ENCODE data around the gene IFI16.
"Not testable (repeated sequence)": the region's sequence is repeated elsewhere in the genome, so short reads cannot be mapped to it uniquely, and the experiment has no call there.

The IFI16 gene

DNA sequence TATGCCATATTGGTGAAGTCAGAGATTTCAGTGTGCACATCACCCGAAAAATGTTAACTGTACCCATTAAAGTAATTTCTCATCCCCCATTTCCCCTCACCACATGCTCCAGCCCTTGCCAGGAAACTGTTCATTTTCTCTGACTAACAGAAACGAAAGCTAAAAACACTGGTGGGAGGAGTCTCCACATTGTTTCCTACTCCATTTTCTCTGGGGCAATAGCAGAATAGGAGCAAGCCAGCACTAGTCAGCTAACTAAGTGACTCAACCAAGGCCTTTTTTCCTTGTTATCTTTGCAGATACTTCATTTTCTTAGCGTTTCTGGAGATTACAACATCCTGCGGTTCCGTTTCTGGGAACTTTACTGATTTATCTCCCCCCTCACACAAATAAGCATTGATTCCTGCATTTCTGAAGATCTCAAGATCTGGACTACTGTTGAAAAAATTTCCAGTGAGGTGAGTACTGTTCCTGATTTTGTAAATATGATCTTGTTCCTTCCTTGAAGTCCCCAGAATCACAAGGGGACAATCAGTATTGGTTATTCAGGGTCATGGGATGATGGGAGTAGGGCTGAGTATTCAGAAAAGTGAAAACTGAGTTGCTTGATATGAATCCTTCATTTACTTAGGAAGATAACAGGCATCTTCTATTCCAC, at the start of gene IFI16:
TSS of gene IFI16 (plus strand) at position 204 of the 658 bp plus-strand sequence. CDS start 4,774 bp downstream, outside the sequence.
- no peak for DNase-seq

DNA sequence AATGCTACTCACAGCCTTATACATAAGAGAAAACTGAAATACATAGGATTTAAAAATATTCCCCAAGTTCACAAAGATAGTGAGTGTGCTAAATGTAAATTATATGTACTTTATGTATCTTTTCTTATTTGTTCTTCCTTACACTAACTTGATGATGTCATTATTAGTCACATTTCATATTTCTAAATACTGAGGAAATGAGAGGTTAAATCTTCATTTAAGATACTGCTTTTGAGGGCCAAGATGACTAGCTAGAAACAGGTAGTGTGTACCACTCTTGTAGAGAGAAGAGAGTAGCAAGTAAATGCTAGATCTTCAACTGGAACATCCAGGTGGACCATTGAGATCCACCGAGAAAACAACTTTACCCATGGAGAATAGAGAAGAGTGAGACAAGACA, 48.5 kb upstream of the IFI16 start:
- no peak for DNase-seq

DNA sequence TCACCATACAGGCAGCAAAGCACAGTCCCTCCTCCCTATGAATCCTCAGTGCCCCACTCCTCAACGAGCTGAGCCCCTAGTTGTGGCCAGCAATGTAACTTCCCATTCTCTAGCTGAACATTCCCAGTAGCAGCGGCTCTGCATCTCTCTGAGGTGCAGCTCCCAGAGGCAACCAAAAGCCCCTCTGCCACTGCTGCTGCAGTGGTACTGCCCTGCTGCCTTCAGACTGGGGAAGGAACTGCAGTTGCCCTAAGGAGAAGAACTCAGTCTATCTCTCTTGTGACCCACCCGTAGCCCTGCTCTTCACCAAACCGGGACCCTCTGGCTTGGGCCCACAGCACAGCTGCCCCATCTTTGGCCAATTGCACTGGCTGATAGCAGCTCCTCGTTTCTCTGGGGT, 46.7 kb upstream of the IFI16 start:
- no peak for DNase-seq

DNA sequence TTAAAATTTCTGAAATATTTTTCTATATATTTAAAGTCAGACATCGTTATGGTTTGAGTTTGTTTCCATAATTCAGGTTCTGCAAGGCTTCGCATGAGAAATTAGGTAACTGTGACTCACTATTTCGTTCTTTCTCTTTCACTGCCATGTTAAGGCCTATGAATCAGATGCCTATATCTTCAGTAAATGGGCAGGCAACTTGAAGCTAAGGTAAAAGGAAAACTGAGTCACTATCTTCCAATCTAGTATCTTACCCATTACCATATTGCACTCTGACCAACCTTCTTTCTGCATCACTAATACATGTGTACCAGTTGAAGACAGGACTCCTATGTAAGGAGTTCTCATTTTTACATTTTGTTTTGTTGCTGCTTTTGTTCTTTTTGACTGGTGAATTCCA, 40.5 kb upstream of the IFI16 start:
- DNase-seq = no peak

DNA sequence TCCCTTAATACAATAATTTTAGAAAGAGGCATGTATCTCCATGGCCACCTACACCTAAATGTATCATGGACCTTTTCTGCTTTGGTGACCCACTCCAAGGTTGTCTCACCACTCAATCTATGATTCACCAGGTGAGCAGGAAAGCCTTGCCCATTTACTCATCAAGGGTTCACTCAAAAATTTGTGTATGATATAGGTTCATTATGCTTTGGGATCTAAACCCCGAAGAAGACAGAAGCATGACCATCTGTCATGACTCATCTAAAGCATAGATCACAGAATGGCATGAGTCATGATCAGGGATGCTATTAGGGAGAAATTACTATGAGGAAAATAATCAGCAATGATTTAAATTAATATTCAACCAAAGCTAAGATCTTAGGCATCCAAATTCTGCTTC, 39.9 kb upstream of the IFI16 start:
- no peak for DNase-seq

DNA sequence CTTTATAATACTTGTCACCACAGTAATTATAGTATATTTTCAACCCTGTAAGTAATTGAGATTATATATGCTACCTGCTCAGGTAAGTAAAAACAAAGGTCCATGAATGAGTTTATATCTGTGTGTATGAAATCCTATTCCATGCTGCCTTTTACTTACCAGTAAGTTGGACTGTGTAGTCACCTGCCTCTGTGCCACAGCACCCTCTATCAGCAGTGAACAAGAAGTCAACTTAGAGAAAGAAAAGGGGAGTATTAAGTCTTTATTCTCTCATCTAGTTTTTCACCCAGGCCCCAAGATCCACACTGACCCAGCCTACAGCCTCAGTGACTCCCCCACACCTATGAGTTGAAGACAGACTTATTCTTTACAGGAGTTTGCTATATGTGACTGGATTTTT, 36.9 kb upstream of the IFI16 start:
- no peak for DNase-seq

DNA sequence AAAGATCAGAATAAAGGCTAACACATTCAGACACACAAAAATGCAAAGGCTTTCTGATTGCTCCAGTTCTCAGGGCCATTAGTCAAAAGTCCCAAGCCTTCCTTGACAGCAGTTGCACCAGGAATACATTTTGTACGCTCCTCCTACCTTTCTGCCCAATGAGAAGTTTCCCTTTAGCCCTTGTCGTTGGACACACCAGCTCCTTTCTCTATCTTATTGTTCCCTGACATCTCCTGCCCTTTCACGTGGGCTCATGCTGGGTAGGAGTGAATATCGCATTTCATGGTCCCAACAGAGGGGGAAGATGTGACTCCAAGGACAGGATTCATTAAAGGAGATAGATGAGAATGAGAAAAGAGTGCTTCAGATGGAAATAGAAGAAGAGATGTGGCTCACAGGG, 33.5 kb upstream of the IFI16 start:
- DNase-seq = no peak

DNA sequence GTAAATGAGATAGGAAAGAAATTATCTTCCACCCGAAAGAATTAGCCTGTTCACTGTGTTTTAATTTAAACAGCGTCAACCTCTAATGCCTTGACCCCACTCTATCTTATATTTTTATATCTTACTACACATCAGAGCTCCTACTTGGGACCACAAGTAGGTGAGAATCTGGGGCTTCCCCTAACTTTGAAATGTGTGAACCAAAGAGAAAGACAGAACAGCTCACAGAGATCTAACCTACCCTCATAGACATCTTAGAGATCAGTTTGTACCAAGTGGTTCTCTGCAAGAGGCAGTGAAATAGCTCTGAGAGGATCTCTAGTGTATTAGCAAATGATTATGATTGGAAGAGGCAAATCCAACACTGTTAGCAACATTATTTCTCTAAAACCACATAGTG, 31.0 kb upstream of the IFI16 start:
- no peak for DNase-seq

DNA sequence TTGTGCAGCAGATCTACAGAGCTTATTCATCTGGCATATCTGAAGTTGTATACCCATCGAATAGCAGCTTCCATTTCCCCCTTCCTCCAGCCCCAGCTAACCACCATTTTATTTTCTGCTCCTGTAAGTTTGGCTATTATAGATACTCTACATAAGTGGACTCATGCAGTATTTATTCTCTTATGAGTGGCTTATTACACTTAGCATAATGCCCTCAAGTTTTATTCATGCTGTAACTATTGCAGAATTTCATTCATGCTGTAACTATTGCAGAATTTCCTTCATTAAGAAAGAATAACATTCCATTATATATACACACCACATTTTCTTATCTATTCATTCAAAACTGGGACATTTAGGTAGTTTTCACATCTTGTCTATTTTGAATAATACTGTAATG, 30.5 kb upstream of the IFI16 start:
- DNase-seq = no peak

DNA sequence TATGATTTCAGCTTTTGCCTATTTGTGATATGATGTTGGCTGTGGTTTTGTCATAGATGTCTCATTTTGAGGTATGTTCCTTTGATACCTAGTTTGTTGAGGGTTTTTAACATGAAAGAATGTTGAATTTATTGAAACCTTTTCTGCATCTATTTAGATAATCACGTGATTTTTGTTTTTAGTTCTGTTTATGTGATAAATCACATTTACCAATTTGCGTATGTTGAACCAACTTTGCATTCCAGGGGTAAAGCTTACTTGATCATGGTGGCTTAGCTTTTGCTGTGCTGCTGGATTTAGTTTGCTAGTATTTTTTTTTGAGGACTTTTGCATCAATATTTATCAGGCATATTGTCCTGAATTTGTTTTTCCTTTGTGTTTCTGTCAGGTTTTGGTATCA, 26.5 kb upstream of the IFI16 start:
- no peak for DNase-seq

DNA sequence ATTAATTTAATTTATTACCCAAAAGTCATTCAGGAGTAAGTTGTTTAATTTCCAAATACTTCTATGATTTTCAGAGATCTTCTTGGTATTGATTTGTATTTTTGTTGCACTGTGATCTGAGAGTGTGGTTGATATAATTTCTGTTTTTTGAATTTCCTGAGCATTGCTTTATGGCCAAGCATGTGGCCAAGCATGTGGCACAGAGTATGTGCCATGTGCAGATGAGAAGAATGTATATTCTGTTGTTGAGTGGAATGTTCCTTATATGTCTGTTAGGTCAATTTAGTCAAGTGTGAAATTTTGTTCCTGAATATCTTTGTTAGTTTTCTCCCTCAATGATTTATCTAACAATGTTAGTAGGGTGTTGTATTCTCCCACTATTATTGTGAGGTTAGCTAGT, 25.3 kb upstream of the IFI16 start:
- DNase-seq = no peak

DNA sequence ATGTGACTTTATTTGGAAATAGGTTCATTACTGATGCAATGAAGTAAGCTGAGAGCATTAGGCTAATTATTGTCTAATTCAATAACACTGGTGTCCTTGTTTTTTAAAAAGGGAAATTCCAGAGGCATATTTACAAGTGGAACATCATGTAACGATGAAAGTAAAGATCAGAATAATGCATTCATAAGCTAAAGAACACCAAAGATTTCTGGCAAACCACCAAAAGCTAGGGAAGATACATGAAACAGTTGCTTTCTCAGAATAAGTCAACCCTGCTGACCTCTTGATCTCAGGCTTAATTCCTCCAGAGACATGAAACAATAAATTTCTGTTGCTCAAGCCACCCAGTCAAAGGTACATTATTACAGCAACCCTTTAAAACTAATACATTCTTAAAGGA, 20.3 kb upstream of the IFI16 start:
- DNase-seq = no peak

DNA sequence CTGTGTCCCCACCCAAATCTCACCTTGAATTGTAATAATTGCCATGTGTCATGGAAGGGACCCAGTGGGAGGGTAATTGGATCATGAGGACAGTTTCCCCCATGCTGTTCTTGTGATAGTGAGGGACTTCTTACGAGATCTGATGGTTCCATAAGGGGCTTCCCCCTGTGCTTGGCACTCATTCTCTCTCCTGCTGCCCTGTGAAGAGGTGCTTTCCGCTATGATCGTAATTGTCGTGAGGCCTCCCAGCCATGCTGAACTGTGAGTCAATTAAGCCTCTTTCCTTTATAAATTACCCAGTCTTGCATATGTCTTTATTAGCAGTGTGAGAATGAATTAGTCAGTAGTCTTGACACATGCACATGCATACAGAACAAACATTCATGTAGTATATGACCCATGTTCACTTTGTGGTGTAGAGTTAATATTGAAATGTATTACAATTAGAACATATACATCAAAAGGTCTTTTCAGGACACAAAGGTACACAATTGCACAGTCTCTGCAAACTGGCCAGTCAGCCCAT, 16.9 kb upstream of the IFI16 start:
- DNase-seq = no peak

DNA sequence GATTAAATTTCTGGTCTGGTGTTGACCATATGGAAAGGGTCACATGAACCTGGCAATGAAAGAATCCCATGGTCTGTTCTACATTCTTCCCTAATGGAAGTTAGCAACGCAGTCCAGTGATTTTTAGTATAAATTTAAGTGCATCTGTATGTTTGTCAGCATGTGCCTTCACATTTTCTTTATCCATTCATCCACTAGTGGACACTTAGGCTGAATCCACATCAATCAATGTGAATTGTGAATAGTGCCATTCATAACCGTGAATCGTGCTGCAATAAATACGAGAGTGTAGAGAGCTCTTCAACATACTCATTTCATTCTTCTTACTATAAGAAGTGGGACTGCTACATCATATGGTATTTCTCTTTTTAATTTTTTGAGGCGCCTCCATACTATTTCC, 12.7 kb upstream of the IFI16 start:
- DNase-seq = no peak

DNA sequence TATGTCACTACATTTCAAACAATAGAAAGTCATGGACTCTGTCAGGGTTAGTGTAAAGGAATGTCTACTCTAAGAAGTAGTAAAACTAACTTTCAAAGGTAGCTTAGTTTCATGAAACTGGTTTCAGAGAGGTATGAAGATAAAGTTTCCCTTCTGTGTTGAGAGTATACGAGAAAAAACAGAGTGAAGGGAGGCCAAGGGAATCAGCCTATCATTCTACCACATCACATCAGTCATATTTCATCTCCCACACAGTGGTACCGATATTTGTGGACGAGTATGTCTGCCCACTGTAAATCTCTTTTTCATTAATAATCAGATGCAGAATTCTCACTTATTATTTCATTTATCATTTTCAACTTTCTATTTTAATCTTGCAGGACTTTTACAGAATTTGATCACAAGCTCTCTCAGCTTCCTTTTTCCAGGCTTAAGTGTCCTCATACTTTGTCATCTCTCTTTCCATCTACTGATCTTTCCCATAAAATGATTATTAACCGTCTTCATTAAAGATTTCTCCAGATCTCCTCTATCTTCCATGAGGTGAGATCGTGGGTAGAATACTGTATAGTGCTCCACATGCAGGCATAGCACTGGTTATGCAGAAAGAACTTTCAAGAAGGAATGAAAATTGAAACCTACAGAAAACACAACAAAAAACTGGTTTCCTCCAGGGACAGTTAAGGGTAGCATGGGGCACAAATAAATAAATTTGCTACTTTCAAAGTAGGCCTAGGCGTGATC, 11.5 kb upstream of the IFI16 start:
- no peak for DNase-seq

DNA sequence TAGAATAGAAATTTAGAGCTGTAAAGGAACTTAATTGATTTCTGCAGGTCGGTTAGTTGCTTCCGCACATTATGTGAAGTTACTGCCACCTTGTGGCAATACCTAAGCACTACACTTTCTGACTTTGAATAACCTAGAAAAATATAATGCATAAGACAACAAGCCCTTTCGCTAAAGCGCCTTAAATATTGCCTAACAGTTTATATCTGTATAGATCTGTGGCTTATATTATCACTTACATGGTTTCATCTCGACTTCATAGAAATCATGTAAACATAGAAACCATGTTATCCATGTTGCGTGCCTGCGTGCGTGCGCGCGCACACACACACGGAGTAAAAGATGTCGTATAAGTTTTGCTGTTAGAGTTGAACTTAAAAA, 10.9 kb upstream of the IFI16 start:
- peak; percentile 25 for DNase-seq

DNA sequence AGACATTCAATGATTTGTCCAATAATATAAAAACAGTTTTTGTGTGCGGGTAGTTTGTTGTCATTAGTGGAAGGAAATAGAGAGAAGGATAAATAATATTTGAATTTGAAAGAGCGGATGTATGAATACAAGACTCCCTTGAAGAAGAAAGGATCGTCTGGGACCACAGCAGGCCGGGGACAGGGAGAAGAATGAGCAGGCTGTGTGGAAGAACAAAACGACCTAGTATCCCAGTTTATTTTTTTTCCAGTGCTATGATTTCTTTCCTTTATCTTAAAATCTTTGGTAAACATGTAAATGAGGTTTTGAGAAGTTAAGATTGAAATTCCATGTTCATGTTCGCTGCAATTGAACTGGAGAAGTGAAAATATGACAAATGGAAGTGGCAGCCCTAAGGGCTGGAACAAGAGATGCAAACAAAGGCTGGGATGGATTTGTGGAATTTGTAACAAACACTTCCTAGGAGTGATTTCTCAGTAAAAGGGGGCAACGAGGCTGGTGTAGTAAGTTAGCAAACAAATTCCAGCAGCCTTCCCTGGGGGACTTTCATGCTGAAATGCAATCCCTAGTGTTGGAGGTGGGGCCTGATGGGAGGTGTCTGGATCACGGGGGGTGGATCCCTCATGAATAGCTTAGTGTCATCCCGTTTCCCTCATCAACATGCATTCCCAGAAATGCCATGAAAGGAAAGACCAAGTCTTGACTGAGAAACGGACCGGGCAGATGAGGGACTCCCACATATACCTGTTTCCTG, 10.2 kb upstream of the IFI16 start:
- no peak for DNase-seq

DNA sequence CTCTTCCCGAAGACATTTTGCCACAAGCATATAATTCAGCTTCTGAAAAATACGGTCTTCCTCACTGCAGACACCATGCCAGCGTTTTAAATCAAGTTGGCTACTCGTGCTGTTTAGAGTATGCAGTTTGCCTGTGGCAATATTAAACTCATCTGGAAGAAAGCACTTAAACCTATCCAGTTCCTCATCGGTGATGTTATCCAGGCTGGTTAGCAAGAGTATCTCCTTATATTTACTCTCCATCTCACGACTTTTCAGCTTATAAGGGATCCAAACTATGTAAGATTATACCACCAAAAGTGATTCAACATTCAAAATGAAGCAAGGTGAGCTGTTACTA, 9.7 kb upstream of the IFI16 start:
- no peak for DNase-seq

DNA sequence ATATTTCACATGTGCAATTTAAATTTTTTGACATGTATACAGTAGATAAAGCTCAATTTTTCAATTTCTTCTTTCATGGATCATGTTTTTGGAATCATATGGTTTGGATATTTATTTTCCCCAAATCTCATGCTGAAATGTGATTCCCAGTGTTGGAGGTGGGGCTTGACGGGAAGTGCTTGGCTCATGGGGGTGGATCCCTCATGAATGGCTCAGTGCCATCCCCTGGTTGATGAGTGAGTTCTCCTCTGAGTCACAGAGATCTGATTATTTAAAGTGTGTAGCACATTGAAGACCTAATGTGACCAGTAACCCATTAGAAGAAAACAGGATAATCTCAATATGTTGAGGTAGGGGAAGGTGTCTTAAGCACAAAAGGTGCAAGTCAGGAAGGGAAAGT, 9.1 kb upstream of the IFI16 start:
- DNase-seq = no peak

DNA sequence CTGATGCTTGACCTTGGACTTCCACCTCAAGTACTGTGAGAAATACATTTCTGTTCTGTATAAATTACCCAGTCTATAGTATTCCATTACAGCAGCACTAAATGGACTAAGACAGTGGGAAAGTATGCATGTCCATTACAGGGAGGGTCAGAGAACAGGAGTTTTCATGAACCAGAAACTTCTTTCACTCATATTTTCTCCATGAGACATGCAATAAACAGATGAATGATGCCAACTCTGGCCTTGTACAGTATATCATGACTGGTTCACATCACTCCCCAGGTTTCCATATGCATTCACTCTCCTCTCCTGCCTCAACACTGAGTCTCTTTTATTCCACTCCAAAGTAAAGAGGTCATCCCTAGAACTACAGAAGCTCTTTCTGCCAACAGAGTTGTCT, 4.5 kb upstream of the IFI16 start:
- no peak for DNase-seq

DNA sequence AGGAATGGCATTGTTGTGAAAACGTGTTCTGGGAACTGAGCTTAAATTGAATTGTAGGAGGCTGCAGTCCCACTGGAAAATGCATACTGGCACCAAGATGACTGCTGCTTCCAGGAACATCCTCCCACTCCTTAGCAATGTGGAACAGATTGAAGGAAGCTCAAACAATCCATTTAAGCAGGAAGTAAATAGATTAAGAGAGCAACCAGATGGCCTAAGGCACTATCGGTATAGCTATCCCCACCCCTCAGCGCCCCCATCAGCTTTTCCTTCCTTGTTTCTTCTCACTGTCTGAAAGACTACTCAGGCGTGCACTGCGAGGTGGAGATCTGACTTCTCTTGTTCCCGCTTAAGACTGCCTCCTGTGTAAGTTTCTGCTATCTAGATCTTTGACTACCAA, 4.0 kb upstream of the IFI16 start:
- no peak for DNase-seq

DNA sequence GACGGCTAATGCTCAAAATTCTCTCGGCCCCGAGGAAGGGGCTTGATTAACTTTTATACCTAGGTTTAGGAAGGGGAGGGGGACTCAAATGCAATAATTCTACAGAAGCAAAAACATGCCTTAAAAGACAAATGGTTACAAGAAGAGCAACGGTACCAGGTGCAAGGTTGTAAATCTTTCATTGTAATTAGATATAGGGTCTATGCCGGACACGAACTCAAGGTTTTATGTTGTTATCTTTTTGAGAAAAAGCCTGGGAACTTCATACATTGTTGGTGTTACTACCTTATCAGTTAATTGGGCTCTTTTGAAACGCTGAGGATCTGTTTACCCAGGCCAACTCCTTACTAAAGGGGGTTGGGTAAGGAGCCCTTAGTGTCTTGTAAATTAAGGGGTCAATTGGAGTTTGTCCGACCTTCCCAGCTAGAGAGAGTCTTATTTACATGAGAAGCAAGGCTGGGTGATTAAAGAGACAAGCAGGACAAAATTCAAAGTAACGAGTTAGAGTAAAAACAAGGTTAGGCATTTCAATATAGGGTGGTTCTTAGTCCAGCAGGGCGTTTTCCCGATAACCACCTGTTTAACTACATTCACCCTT, 3.4 kb upstream of the IFI16 start:
- not testable (repeated sequence) for DNase-seq

DNA sequence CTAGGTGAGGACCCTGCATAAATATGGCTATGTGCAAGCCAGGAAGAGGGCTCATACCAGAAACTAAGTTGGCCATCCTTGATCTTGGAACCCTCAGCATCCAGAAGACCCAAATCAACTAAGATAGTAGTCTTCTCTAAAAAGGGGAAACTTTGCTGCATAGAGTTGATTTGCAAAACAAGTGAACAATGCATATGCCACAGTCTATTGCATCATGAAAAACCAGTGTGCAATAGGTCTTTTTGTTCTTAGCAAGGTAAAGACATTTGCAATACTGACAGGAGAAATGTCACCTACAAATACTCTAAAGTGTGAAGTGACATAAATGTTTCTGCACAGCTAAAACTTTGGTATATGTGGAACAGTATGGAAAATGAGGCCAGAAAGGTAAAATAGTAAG, 2.0 kb upstream of the IFI16 start:
- no peak for DNase-seq

DNA sequence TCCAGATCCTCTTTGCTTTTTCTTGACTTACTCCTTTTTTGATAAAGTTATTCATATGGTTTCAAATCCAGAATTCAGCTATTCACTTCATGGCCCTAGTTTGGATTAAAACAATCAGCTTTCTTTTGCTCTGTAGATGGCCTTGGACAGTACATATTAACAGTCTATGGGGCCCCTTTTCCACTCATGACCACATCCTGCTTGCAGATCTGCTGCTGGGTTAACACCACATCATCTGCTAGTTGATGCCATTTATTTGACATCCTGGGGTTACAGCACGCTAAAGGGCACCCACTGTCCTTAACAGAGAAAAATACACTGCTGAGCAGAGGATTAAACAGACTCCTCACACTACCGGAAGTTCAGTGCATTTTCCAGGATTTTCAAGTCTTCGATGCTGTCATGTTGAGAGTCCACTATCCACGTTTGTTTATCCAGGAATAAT, 941 bp upstream of the IFI16 start:
- DNase-seq = no peak
